ENCODE measurements around the gene DTHD1.

DNA sequence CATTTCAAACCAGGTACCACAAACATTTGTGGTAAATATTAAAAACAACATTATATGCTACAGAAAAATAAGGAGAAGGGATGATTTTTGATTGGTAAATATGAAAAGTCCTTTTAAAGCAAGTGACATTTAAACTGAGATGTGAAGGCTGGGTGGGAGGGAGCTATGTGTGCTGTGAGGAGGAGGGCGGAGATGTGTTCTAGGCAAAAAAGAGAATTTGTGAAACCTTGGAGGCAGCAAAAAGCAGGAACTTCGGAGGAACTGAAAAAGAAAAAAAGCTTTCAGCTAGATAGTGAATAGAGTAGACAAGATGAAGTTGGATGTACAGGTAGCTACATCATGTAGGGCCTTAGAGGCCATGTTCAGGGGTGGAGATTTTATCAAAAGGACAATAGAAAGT lies 27.0 kb upstream of the DTHD1 start:
- TF ChIP-seq, protein P1, sequence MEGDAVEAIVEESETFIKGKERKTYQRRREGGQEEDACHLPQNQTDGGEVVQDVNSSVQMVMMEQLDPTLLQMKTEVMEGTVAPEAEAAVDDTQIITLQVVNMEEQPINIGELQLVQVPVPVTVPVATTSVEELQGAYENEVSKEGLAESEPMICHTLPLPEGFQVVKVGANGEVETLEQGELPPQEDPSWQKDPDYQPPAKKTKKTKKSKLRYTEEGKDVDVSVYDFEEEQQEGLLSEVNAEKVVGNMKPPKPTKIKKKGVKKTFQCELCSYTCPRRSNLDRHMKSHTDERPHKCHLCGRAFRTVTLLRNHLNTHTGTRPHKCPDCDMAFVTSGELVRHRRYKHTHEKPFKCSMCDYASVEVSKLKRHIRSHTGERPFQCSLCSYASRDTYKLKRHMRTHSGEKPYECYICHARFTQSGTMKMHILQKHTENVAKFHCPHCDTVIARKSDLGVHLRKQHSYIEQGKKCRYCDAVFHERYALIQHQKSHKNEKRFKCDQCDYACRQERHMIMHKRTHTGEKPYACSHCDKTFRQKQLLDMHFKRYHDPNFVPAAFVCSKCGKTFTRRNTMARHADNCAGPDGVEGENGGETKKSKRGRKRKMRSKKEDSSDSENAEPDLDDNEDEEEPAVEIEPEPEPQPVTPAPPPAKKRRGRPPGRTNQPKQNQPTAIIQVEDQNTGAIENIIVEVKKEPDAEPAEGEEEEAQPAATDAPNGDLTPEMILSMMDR (IDR thresholded peaks at IDR 0.05): no peak
- TF ChIP-seq POLR2A (IDR thresholded peaks at IDR 0.05; ENCODE audit: low read depth) (no peak), POLR2AphosphoS5 (IDR thresholded peaks at IDR 0.05) (no peak), EP300 (IDR thresholded peaks at IDR 0.05) (no peak)

Measured in esophagus muscularis mucosa (tissue), 4 donors.